Left lung (tissue), 10 donors: ENCODE measurements around the gene GRIK3. TPM values are rescaled to one million over a fixed set of nuclear protein-coding genes. Genes with fewer than 3 reads are reported as not detected.

Source experiments
- ATAC-seq: fragments of 200-7000 bp; cut with Tn5 transposase; one replicate; pipeline ENCODE4 v1.9.1; 2020; ENCODE audit warnings: moderate library complexity
- DNase-seq, 4 donors: peaks; one replicate each; pipeline ENCODE4 v3.0.0-alpha.2; 2013 to 2020
- H3K27ac ChIP-seq, 2 donors: fragments of 200-600 bp; sonication (generic) in 1 of 2; one replicate each; pipeline versions ENCODE4 v1.5.0 to v1.8.0; 2020 to 2021
- H3K27me3 ChIP-seq, 2 donors: fragments of 200-600 bp; sonication (generic) in 1 of 2; one replicate each; pipeline versions ENCODE4 v1.5.0 to v1.8.0; 2020 to 2021
- H3K36me3 ChIP-seq, 2 donors: fragments of 200-600 bp; sonication (generic) in 1 of 2; one replicate each; pipeline versions ENCODE4 v1.5.0 to v1.8.0; 2020 to 2021
- H3K4me1 ChIP-seq, 2 donors: fragments of 200-600 bp; one replicate each; pipeline ENCODE4 v1.8.0; 2021
- H3K4me3 ChIP-seq, 2 donors: fragments of 200-600 bp; sonication (generic) in 1 of 2; one replicate each; pipeline versions ENCODE4 v1.5.0 to v1.8.0; 2020 to 2021; ENCODE audit warnings: mild to moderate bottlenecking in 1 of 2
- H3K9me3 ChIP-seq, 2 donors: fragments of 200-600 bp; sonication (generic) in 1 of 2; one replicate each; pipeline versions ENCODE4 v1.5.0 to v1.8.0; 2020 to 2021
- CTCF ChIP-seq, 2 donors: fragments of 200-600 bp; sonication (generic) in 1 of 2; IDR thresholded peaks; one replicate each; pipeline versions ENCODE4 v1.5.0 to v1.8.0; 2021; ENCODE audit warnings: antibody characterized with exemption in 2 of 2
- intact Hi-C, 2 donors: fragments of 100-400 bp; cut with DNase I; formaldehyde crosslinking; loops; one replicate each; pipeline versions ENCODE4 v1.11.2 to v1.14.2; 2022
- polyA plus RNA-seq, 6 donors: library from polyadenylated mRNA; unstranded; fragments of 120-200 nt; gene quantifications; one replicate each; pipeline ENCODE4 v1.2.1, GENCODE V29; 2013; ENCODE audit not compliant: insufficient read length in 6 of 6
- total RNA-seq, 2 donors: library from RNA; stranded (reverse); fragmentation: NEBNext Ultra II Directional; extraction: Animal tissue kit (Norgen Biotek cat#: 25700); gene quantifications; one replicate each; pipeline ENCODE4 v1.2.1, GENCODE V29; 2021
- donor health status: DM: no; HTN: yes; CAD: no.
- donor health status: DM: no; HTN: no; CAD: no.

The GRIK3 gene
- total and polyA plus RNA-seq, 8 donors = 0.18 to 1.2 (median 0.48) TPM; not detected in 1

DNA sequence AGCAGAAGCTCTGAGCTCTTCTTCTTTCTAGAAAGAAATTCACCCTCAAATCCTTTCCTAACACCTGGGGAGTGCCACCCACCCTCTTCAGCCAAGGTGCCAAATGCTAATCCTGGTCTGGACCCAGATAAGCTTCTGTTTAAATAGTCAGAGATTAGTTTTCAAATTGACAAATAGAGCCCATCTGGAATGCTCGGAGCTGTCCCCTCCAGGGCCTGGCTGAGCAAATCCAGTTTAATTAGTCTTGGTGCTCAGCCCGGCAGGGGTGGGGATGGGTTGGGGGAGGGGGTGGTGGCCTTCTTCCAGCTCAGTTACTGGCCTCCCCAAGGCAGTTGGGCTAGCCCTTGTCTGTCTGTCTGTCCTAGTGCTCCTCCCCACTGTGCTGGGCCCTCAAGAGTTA, 269.5 kb downstream of the GRIK3 start:
- Histone ChIP-seq H3K27ac (no peak overlapping the region), H3K36me3 (no peaks in the 10 kb centered on the region), H3K4me3 (no peak overlapping the region), H3K4me1 (no peaks in the 10 kb centered on the region), H3K27me3 (peaks cover 0 to 6% of the 10 kb centered on the region in 2 donors), H3K9me3 (no peaks in the 10 kb centered on the region)
- ATAC-seq (no peak), DNase-seq (no peak)
- TF ChIP-seq CTCF (IDR thresholded peaks at IDR 0.05) = no peak
- intact Hi-C loops = no loop called here

DNA sequence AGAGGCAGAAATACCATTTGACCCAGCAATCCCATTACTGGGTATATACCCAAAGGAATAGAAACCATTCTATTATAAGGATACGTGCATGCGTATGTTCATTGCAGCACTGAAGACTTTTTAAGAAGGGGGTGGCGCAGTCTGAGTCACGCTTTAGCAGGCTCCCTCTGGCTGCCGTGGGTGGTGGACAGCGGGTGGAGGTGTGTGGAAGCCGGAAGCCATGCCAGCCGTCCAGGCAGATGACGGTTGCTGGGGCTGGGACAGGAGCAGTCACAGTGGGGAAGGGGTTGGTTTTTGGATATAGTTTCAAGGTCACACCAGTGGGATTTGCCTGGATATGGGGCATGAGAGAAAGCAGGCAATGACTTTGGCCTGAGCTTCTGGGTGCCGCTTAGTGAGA, 270.5 kb downstream of the GRIK3 start:
- DNase-seq (no peak), ATAC-seq (no peak)
- no peaks in the 10 kb centered on the region for H3K4me1 ChIP-seq
- H3K36me3 ChIP-seq = no peaks in the 10 kb centered on the region
- intact Hi-C loops = no loop called here
- no peaks in the 10 kb centered on the region for H3K27me3 ChIP-seq
- no peak overlapping the region for H3K4me3 ChIP-seq
- no peak overlapping the region for H3K27ac ChIP-seq
- TF ChIP-seq CTCF (IDR thresholded peaks at IDR 0.05) = no peak
- H3K9me3 ChIP-seq = peaks cover 0 to 4% of the 10 kb centered on the region in 2 donors

DNA sequence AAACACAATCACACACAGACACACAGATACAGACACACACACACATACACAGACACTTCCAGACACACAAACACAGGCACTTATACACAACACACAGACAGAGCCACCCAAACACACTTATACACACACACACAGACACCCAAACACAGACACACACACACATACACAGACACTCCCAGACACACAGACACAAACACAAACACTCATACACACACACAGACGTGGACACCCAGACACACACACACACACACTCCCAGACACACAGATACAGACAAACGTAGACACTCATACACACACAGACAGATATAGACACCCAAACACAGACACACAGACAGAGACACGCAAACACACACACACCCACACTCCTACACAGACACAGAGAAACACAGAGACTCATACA, 272.1 kb downstream of the GRIK3 start:
- intact Hi-C loops = no loop called here
- no peaks in the 10 kb centered on the region for H3K27me3 ChIP-seq
- H3K4me1 ChIP-seq = no peaks in the 10 kb centered on the region
- TF ChIP-seq CTCF (IDR thresholded peaks at IDR 0.05) = no peak
- no peak overlapping the region for H3K27ac ChIP-seq
- peaks cover 0 to 4% of the 10 kb centered on the region in 2 donors for H3K9me3 ChIP-seq
- no peak for ATAC-seq
- H3K36me3 ChIP-seq = no peaks in the 10 kb centered on the region
- DNase-seq = no peak
- no peak overlapping the region for H3K4me3 ChIP-seq

DNA sequence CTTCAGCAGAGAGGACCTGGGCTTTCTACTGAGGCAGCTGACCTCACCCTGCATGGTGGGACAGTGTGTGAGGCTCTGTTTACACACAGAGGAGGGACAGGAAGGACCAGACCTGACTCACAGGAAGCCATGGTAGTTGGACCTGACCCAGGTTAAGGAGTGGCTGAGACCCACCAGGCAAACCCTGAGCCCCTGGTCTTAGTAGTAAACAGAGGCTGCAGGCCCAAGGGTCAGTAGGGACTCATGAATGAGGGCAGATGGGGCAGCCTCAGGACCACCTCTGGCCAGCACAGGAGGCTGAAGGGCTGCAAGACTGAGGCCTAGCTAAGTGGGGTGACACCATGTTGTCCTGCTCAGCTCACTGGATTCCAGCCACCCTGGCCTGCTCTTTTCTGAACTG, 273.2 kb downstream of the GRIK3 start:
- Histone ChIP-seq H3K4me1 (no peaks in the 10 kb centered on the region), H3K27me3 (no peaks in the 10 kb centered on the region), H3K27ac (no peak overlapping the region), H3K4me3 (no peak overlapping the region), H3K36me3 (no peaks in the 10 kb centered on the region), H3K9me3 (peaks cover 0 to 4% of the 10 kb centered on the region in 2 donors)
- intact Hi-C loops = no loop called here
- ATAC-seq (no peak), DNase-seq (no peak)
- TF ChIP-seq CTCF (IDR thresholded peaks at IDR 0.05) = no peak

DNA sequence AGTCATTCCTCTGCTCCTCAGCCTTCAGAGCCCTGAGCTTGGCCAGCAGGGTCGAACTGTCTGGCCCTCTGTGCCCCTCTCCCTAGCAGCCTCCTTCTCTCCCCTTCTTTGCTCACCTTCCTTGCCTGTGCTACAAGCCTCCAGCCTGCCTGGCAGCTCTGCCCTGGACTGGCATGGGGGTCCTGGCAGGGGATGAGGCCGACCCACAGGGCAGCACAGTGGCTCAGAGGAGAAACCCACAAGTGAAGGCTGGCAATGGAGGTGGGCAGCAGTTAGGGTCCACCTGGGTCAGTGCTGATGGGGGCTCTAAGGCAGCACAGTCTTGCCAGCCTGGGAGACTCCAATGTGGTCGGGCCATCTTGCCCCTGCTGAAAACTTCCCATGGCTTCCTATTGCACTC, 274.2 kb downstream of the GRIK3 start:
- intact Hi-C loops = no loop called here
- ATAC-seq (no peak), DNase-seq (no peak)
- no peak for TF ChIP-seq CTCF (IDR thresholded peaks at IDR 0.05)
- Histone ChIP-seq H3K4me1 (no peaks in the 10 kb centered on the region), H3K27me3 (no peaks in the 10 kb centered on the region), H3K27ac (no peak overlapping the region), H3K9me3 (peaks cover 0 to 4% of the 10 kb centered on the region in 2 donors), H3K36me3 (no peaks in the 10 kb centered on the region), H3K4me3 (no peak overlapping the region)
